ENCODE data around the gene SCUBE2.

Gene SCUBE2

DNA sequence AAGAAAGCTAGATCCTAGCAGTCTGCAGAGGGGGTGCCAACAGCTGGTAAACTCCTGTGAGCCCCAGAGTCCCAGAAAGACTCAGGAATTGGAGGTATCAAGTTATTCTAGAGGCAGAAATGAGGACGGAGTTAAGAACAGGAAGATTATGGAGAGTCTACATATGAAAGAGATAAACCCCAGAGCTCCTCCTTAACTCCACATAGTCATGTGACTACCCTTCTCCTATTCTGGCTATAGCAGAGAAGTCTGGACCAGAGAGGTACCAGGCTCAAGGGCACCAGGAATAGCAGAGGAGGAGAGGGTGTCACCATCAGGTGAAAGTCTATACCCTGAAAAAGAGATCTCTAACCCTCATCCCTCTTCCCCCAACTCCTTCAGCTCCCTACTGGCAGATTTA lies 29.6 kb downstream of the SCUBE2 start:
- TF ChIP-seq CTCF (IDR thresholded peaks at IDR 0.05; ENCODE audit: low read depth, low read length), result no peak
- no peak for DNase-seq (ENCODE audit: extremely low read depth, low read depth)

- no peak for DNase-seq (ENCODE audit: extremely low read depth, low read depth)
- TF ChIP-seq CTCF (IDR thresholded peaks at IDR 0.05; ENCODE audit: low read depth, low read length), result peak; percentile 1; the same call in 1 of the 2 replicates
Measured at GRCh38 chr11:9060700-9061111, 30.7 kb downstream of the SCUBE2 start.

GRCh38 chr11:9059406-9059805 lies 32.0 kb downstream of the SCUBE2 start:
- DNase-seq (ENCODE audit: extremely low read depth, low read depth), result no peak
- no peak for TF ChIP-seq CTCF (IDR thresholded peaks at IDR 0.05; ENCODE audit: low read depth, low read length)

GRCh38 chr11:9057888-9058287 lies 33.5 kb downstream of the SCUBE2 start:
- TF ChIP-seq CTCF (IDR thresholded peaks at IDR 0.05; ENCODE audit: low read depth, low read length), result no peak
- DNase-seq (ENCODE audit: extremely low read depth, low read depth), result no peak

DNA sequence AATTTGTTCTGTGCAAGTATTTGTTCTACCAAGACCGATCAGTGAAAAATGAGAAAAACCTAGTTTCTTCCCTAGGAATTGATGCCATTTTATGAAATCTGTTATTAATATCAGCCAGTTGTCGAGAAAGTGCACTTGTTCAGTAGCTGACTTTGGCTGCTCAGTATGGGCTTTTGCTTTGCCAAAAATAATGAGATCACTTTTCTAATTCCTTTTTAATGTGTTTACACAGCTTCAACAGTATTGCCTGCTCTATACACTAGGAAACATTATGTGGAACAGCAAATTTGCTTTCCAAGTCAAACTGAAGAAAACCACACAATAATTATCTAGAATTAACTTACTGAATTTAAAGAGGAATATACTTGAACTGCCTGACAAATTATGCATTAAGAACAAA lies 34.4 kb downstream of the SCUBE2 start:
- no peak for TF ChIP-seq CTCF (IDR thresholded peaks at IDR 0.05; ENCODE audit: low read depth, low read length)
- DNase-seq (ENCODE audit: extremely low read depth, low read depth), result peak; percentile 4

- no peak for DNase-seq (ENCODE audit: extremely low read depth, low read depth)
- TF ChIP-seq CTCF (IDR thresholded peaks at IDR 0.05; ENCODE audit: low read depth, low read length), result no peak
Measured at GRCh38 chr11:9056467-9056866, 34.9 kb downstream of the SCUBE2 start.

- no peak for DNase-seq (ENCODE audit: extremely low read depth, low read depth)
- TF ChIP-seq CTCF (IDR thresholded peaks at IDR 0.05; ENCODE audit: low read depth, low read length), result no peak
Measured at GRCh38 chr11:9053316-9054035, 37.9 kb downstream of the SCUBE2 start.
